HepG2 (cell line): ENCODE measurements around the gene GABRG3. TPM values are rescaled to one million over a fixed set of nuclear protein-coding genes. Genes with fewer than 3 reads are reported as not detected.

Experiments used
- ATAC-seq: fragments of 200-7000 bp; cut with Tn5 transposase; 3 replicates; pipeline ENCODE4 v1.9.1; 2020; ENCODE audit warnings: mild to moderate bottlenecking, moderate library complexity
- BruUV-seq: library from RNA; stranded (reverse); fragments of 400-500 nt; replicated peaks from 2 replicates; lab custom pipeline; 2021; lab: Mats Ljungman, UMichigan
- CTCF ChIA-PET: fragments of 300-600 bp; formaldehyde crosslinking; extraction: SDS; loops from one replicate; lab custom pipeline; 2021; ENCODE audit warnings: low total read pairs, inconsistent platforms, low intra/inter-chr PET ratio; lab: Yijun Ruan, JAX
- POLR2A ChIA-PET: fragments of 350-600 bp; sonication (Branson Sonifier 250); formaldehyde crosslinking; loops from one replicate; lab custom pipeline; 2020; ENCODE audit warnings: antibody characterized with exemption, inconsistent platforms; lab: Yijun Ruan, JAX
- DNase-seq: peaks from one replicate; pipeline ENCODE4 v3.0.0-alpha.2; 2015; ENCODE audit warnings: low spot score
- FAIRE-seq: peaks from 3 replicates; lab custom pipeline; 2011; peaks lifted over from hg19 to GRCh38; lab: Jason Lieb, UNC
- H2AFZ ChIP-seq: one replicate; pipeline ENCODE4 v1.6.1; 2011; ENCODE audit warnings: low read length, inconsistent platforms
- H3K27ac ChIP-seq: fragments of 300-600 bp; 3 replicates; pipeline ENCODE4 v1.8.0; 2011; ENCODE audit warnings: mixed run types, mild to moderate bottlenecking, mixed read lengths, low read length, inconsistent platforms; ENCODE audit not compliant: insufficient read depth; ENCODE audit errors: extremely low read length
- H3K27me3 ChIP-seq, 2 experiments: fragments of 200-600 bp in 1 of 2; 2 replicates in 1 of 2; 3 replicates in 1 of 2; pipeline versions ENCODE4 v1.6.0 to v1.8.0; 2011; ENCODE audit warnings: low read length in 2 of 2, mild to moderate bottlenecking in 2 of 2, moderate library complexity in 2 of 2, inconsistent platforms in 1 of 2; ENCODE audit not compliant: insufficient read depth in 2 of 2, control insufficient read depth in 1 of 2
- H3K36me3 ChIP-seq, 2 experiments: fragments of 200-600 bp in 1 of 2; replicated peaks in 1 of 2; 2 replicates in 1 of 2; 3 replicates in 1 of 2; pipeline versions ENCODE4 v1.5.1 to v1.8.0; 2011; ENCODE audit warnings: low read length in 2 of 2, inconsistent platforms in 1 of 2; ENCODE audit not compliant: insufficient read depth in 2 of 2, control insufficient read depth in 1 of 2
- H3K4me1 ChIP-seq: 2 replicates; pipeline ENCODE4 v1.5.1; 2012; ENCODE audit warnings: low read length, inconsistent platforms; ENCODE audit not compliant: insufficient read depth
- H3K4me2 ChIP-seq: 2 replicates; pipeline ENCODE4 v1.6.0; 2011; ENCODE audit warnings: low read depth, low read length, inconsistent platforms
- H3K4me3 ChIP-seq, 3 experiments: fragments of 200-600 bp in 1 of 3; sonication (generic), shearing (Covaris generic) in 1 of 3; replicated peaks in 1 of 3; 2 replicates each; pipeline ENCODE4 v1.5.1; 2011 to 2016; ENCODE audit warnings: low read length in 3 of 3, inconsistent platforms in 2 of 3, low read depth in 2 of 3, mild to moderate bottlenecking in 2 of 3, control low read depth in 1 of 3, mixed read lengths in 1 of 3; ENCODE audit not compliant: insufficient read depth in 1 of 3
- H3K79me2 ChIP-seq: one replicate; pipeline ENCODE4 v1.6.1; 2011; ENCODE audit warnings: low read length, inconsistent platforms; ENCODE audit not compliant: insufficient read depth
- H3K9ac ChIP-seq: 2 replicates; pipeline ENCODE4 v1.6.0; 2011; ENCODE audit warnings: mild to moderate bottlenecking, low read depth, low read length, inconsistent platforms; ENCODE audit not compliant: insufficient read depth
- H3K9me3 ChIP-seq: 2 replicates; pipeline ENCODE4 v1.5.1; 2012; ENCODE audit warnings: mild to moderate bottlenecking, low read length
- H4K20me1 ChIP-seq: 2 replicates; pipeline ENCODE4 v1.6.0; 2011; ENCODE audit warnings: inconsistent platforms, mild to moderate bottlenecking, low read length, moderate library complexity; ENCODE audit not compliant: insufficient read depth
- BHLHE40 ChIP-seq: IDR thresholded peaks from 2 replicates; pipeline ENCODE4 v1.6.1; 2011; ENCODE audit warnings: low read length, improper control_type of control experiment
- CREM ChIP-seq, 2 experiments: sonication (generic) in 1 of 2; formaldehyde crosslinking in 1 of 2; IDR thresholded peaks; 2 replicates each; pipeline versions ENCODE4 v1.4.0 to v1.6.1; 2016 to 2020; ENCODE audit warnings: antibody characterized with exemption in 1 of 2, mild to moderate bottlenecking in 1 of 2, missing genetic modification reagents in 1 of 2
- HOXD1 ChIP-seq: sonication (generic); formaldehyde crosslinking; IDR thresholded peaks from 2 replicates; pipeline ENCODE4 v1.5.0; 2020; ENCODE audit warnings: missing genetic modification reagents
- MAFK ChIP-seq, 2 experiments: IDR thresholded peaks in 1 of 2; conservative IDR thresholded peaks in 1 of 2; 2 replicates each; pipeline ENCODE4 v1.6.1; 2011; ENCODE audit warnings: improper control_type of control experiment in 2 of 2, low read length in 2 of 2
- NR2F1 ChIP-seq, 2 experiments: fragments of 450-650 bp in 1 of 2; formaldehyde crosslinking in 1 of 2; IDR thresholded peaks; 2 replicates each; pipeline versions ENCODE4 v1.5.0 to v1.6.1; 2016 to 2020; ENCODE audit warnings: mild to moderate bottlenecking in 1 of 2, missing compliant biosample characterization in 1 of 2, missing genetic modification reagents in 1 of 2, moderate library complexity in 1 of 2
- NR2F2 ChIP-seq: IDR thresholded peaks from 2 replicates; pipeline ENCODE4 v1.6.1; 2012; ENCODE audit warnings: low read depth, inconsistent platforms, borderline replicate concordance
- RXRA ChIP-seq: sonication (generic); formaldehyde crosslinking; IDR thresholded peaks from 2 replicates; pipeline ENCODE4 v1.5.1; 2020; ENCODE audit warnings: missing genetic modification reagents
- SATB2 ChIP-seq: sonication (generic); formaldehyde crosslinking; IDR thresholded peaks from 2 replicates; pipeline ENCODE4 v1.5.0; 2020; ENCODE audit warnings: missing genetic modification reagents
- SIN3A ChIP-seq: IDR thresholded peaks from 2 replicates; pipeline ENCODE4 v1.6.1; 2011; ENCODE audit warnings: low read depth, mild to moderate bottlenecking, control low read depth, low read length, borderline replicate concordance
- SP1 ChIP-seq, 2 experiments: fragments of 450-650 bp in 1 of 2; sonication (generic) in 1 of 2; formaldehyde crosslinking in 1 of 2; IDR thresholded peaks; 2 replicates each; pipeline versions ENCODE4 v1.4.0 to v1.6.1; 2016 to 2020; ENCODE audit warnings: missing genetic modification reagents in 1 of 2
- SUZ12 ChIP-seq: fragments of 150-350 bp; IDR thresholded peaks from 2 replicates; pipeline ENCODE4 v1.6.1; 2014; ENCODE audit warnings: low read depth, low read length
- U2AF2 ChIP-seq: fragments of 200-400 bp; formaldehyde crosslinking; IDR thresholded peaks from 2 replicates; pipeline ENCODE4 v1.6.1; 2017; ENCODE audit warnings: low read depth, mild to moderate bottlenecking, low read length
- XBP1 ChIP-seq: sonication (generic); formaldehyde crosslinking; IDR thresholded peaks from 2 replicates; pipeline ENCODE4 v1.5.0; 2020; ENCODE audit warnings: missing genetic modification reagents
- ZNF230 ChIP-seq: sonication (generic); formaldehyde crosslinking; IDR thresholded peaks from 2 replicates; pipeline ENCODE4 v1.4.0; 2020; ENCODE audit warnings: mild to moderate bottlenecking, missing genetic modification reagents
- ZNF333 ChIP-seq: sonication (generic); formaldehyde crosslinking; IDR thresholded peaks from 2 replicates; pipeline ENCODE4 v1.4.0; 2020; ENCODE audit warnings: mild to moderate bottlenecking, missing genetic modification reagents, borderline replicate concordance
- ZNF7 ChIP-seq: IDR thresholded peaks from 2 replicates; pipeline ENCODE4 v1.6.1; 2016; ENCODE audit warnings: missing biosample characterization, missing genetic modification reagents
- WGBS: methylation state at CpG from one replicate; pipeline ENCODE4 v1.1.6; 2017; ENCODE audit warnings: low lambda C conversion rate; 5-methylcytosine and 5-hydroxymethylcytosine counted together
- in situ Hi-C: cut with HindIII; loops from 2 replicates; pipeline ENCODE4 v1.10.0; 2017; ENCODE audit warnings: low pct_unique_long_range_greater_than_20kb; ENCODE audit not compliant: extremely low pct_ligation_motif_present
- intact Hi-C: fragments of 100-400 bp; cut with micrococcal nuclease; formaldehyde crosslinking; loops from one replicate; pipeline ENCODE4 v1.10.0; 2022; ENCODE audit not compliant: unreplicated experiment
- polyA plus RNA-seq, 8 experiments: library from polyadenylated mRNA; depleted of rRNA in 3 of 8; stranded (reverse) in 7 of 8; unstranded in 1 of 8; fragments of >200 nt; fragmentation: Illumina TruSeq in 4 of 8; extraction: Trizol in 4 of 8; gene quantifications; 2 replicates each; pipeline versions ENCODE4 v1.2.1 to v1.2.3, GENCODE V29; 2011 to 2016; ENCODE audit warnings: low read depth in 4 of 8, missing spikeins in 1 of 8, mixed read lengths in 1 of 8; ENCODE audit not compliant: insufficient read depth in 1 of 8
- total RNA-seq, 5 experiments: library from RNA; depleted of rRNA; stranded (reverse); fragments of >200 nt; fragmentation: Illumina TruSeq; extraction: Trizol; gene quantifications; 2 replicates each; pipeline ENCODE4 v1.2.3, GENCODE V29; 2016; ENCODE audit warnings: low read depth in 1 of 5
- TF ChIP-seq, protein P1 (sequence below): sonication (generic); formaldehyde crosslinking; IDR thresholded peaks from 2 replicates; pipeline ENCODE4 v1.9.0; 2022; ENCODE audit warnings: missing genetic modification reagents, mild to moderate bottlenecking, borderline replicate concordance
- TF ChIP-seq, protein P2 (sequence below): sonication (generic); formaldehyde crosslinking; IDR thresholded peaks from 2 replicates; pipeline ENCODE4 v1.4.0; 2020; ENCODE audit warnings: mild to moderate bottlenecking, missing genetic modification reagents

The GABRG3 gene
- total and polyA plus RNA-seq, 2 of the 13 experiments (the other 11 are each of a cell fraction or from before 2014, with no cell fraction given), result not detected

DNA sequence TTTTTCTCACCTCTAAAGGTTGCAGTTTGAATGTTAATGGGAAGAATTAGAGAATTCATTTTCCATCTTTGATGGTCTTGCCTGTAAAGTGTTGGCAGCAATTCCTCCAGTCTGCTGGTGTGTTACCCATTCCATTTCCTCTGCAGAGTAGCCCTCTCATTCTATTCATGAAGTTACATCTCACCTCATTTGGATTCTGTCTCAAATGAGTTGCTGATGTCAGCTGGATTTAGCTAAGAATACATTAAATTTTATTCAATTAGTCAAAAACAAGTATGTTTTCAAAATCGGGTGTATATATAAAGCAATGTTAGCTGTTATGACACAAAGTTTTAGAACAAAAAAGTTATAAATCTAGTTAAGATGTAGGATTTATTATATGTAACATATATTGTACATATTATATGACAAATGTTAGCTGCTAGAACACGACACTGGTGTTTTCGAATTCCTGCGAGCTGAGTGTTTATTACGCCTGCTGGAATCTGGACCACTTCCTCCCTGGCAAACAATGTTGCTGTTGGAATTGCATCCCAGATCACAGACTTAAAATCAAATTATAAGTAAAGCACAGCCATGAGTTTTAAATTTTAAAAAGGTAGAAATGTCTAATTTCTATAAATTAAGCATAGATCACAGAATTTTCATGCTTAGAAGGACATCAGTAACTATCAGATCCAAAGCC is 611.9 kb downstream of the GABRG3 start:
- H4K20me1 ChIP-seq, result no peaks in the 10 kb centered on the region
- peaks cover 0 to 3% of the 10 kb centered on the region in 2 experiments; a peak in 1 of 5 replicates for H3K27me3 ChIP-seq
- WGBS, result 36% methylated on average over 5 of the region's 5 CpGs
- no peak overlapping the region for H3K4me3 ChIP-seq
- TF ChIP-seq SUZ12, result no peak
- TF ChIP-seq MAFK (conservative IDR thresholded peaks at IDR 0.05 in 1 of 2, IDR thresholded peaks at IDR 0.05 in 1 of 2; ENCODE audit: low read length in 2 of 2), result peak; percentile 6 to 70; a peak in 2 of 4 replicates
- TF ChIP-seq, all 625 proteins: peak for 1
- ATAC-seq (no peak), FAIRE-seq (no peak), DNase-seq (no peak)
- BruUV-seq, result no TSS peak
- Histone ChIP-seq H3K4me2 (no peak overlapping the region), H3K4me1 (no peaks in the 10 kb centered on the region), H3K36me3 (no peaks in the 10 kb centered on the region), H3K79me2 (no peaks in the 10 kb centered on the region), H2AFZ (no peak overlapping the region), H3K9ac (no peak overlapping the region), H3K9me3 (peaks cover 25% of the 10 kb centered on the region; the same call in 1 of the 2 replicates), H3K27ac (no peak overlapping the region)
- ChIA-PET POLR2A (no interaction called here), CTCF (no interaction called here)
- intact Hi-C loops, result no loop called here
- in situ Hi-C loops, result no loop called here

DNA sequence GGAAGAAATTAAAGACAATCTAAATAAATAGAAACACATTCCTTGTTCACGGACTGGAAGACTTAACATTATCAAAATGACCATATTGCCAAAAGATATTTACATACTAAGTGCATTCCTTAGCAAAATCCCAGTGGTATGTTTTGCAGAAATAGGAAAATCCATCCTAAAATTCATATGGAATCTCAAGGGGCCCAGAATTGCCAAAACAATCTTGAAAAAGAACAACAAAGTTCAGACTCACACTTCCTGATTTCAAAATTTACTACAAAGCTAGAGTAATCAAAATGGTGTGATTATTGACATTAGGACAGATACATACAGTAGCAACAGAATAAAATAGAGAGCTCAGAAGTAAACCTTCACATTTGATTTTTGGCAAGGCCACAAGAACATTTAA is 612.7 kb downstream of the GABRG3 start:
- H3K4me3 ChIP-seq, result no peak overlapping the region
- no TSS peak for BruUV-seq
- intact Hi-C loops, result no loop called here
- no peak overlapping the region for H3K4me2 ChIP-seq
- H3K9ac ChIP-seq, result no peak overlapping the region
- no peak for FAIRE-seq
- H3K27me3 ChIP-seq, result peaks cover 0 to 3% of the 10 kb centered on the region in 2 experiments; a peak in 1 of 5 replicates
- DNase-seq, result no peak
- H3K27ac ChIP-seq, result no peak overlapping the region
- no peaks in the 10 kb centered on the region for H4K20me1 ChIP-seq
- no peaks in the 10 kb centered on the region for H3K79me2 ChIP-seq
- H2AFZ ChIP-seq, result no peak overlapping the region
- H3K36me3 ChIP-seq, result no peaks in the 10 kb centered on the region
- WGBS, result 0% methylated on average over 1 of the region's 1 CpG
- H3K9me3 ChIP-seq, result peaks cover 18% of the 10 kb centered on the region; the same call in 1 of the 2 replicates
- ChIA-PET CTCF (no interaction called here), POLR2A (no interaction called here)
- H3K4me1 ChIP-seq, result no peaks in the 10 kb centered on the region
- ATAC-seq, result no peak
- TF ChIP-seq ZNF333 (CRISPR knock-in tag), result no peak
- TF ChIP-seq HOXD1 (CRISPR knock-in tag), result no peak
- TF ChIP-seq CREM (IDR thresholded peaks at IDR 0.05), result no peak
- TF ChIP-seq CREM (CRISPR knock-in tag; IDR thresholded peaks at IDR 0.05), result no peak
- TF ChIP-seq, protein P1, sequence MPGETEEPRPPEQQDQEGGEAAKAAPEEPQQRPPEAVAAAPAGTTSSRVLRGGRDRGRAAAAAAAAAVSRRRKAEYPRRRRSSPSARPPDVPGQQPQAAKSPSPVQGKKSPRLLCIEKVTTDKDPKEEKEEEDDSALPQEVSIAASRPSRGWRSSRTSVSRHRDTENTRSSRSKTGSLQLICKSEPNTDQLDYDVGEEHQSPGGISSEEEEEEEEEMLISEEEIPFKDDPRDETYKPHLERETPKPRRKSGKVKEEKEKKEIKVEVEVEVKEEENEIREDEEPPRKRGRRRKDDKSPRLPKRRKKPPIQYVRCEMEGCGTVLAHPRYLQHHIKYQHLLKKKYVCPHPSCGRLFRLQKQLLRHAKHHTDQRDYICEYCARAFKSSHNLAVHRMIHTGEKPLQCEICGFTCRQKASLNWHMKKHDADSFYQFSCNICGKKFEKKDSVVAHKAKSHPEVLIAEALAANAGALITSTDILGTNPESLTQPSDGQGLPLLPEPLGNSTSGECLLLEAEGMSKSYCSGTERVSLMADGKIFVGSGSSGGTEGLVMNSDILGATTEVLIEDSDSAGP (CRISPR knock-in tag), result no peak
- TF ChIP-seq SIN3A, result no peak
- TF ChIP-seq U2AF2, result no peak
- TF ChIP-seq, protein P2, sequence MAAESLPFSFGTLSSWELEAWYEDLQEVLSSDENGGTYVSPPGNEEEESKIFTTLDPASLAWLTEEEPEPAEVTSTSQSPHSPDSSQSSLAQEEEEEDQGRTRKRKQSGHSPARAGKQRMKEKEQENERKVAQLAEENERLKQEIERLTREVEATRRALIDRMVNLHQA (CRISPR knock-in tag), result no peak
- TF ChIP-seq BHLHE40, result no peak
- TF ChIP-seq XBP1 (CRISPR knock-in tag), result no peak
- TF ChIP-seq NR2F2, result no peak
- TF ChIP-seq SATB2 (CRISPR knock-in tag), result no peak
- no peak for TF ChIP-seq ZNF7 (CRISPR knock-in tag)
- no peak for TF ChIP-seq RXRA (CRISPR knock-in tag)
- TF ChIP-seq SP1 (IDR thresholded peaks at IDR 0.05), result no peak
- TF ChIP-seq SP1 (CRISPR knock-in tag; IDR thresholded peaks at IDR 0.05), result no peak
- TF ChIP-seq ZNF230 (CRISPR knock-in tag), result no peak
- TF ChIP-seq NR2F1 (CRISPR knock-in tag; IDR thresholded peaks at IDR 0.05), result no peak
- in situ Hi-C loops, result no loop called here
